ENCODE measurements around the gene PLCB4.

The PLCB4 gene

GRCh38 chr20:9458138-9458796 lies 389.4 kb downstream of the PLCB4 start:
- TF ChIP-seq CTCF (IDR thresholded peaks at IDR 0.05; ENCODE audit: extremely low read depth, insufficient read depth, missing control alignments) = peak; percentile 43
- in situ Hi-C loops (cut with MboI; ENCODE audit: low pct_unique_long_range_greater_than_20kb, low sequenced_read_pairs, unreplicated experiment) = no loop called here
- no peak for DNase-seq (ENCODE audit: low spot score)

GRCh38 chr20:9460518-9460917 lies 391.6 kb downstream of the PLCB4 start:
- no peak for DNase-seq (ENCODE audit: low spot score)
- TF ChIP-seq CTCF (IDR thresholded peaks at IDR 0.05; ENCODE audit: extremely low read depth, insufficient read depth, missing control alignments) = no peak
- in situ Hi-C loops (cut with MboI; ENCODE audit: low pct_unique_long_range_greater_than_20kb, low sequenced_read_pairs, unreplicated experiment) = no loop called here

GRCh38 chr20:9467995-9468394 lies 399.1 kb downstream of the PLCB4 start:
- peak; percentile 7 for DNase-seq (ENCODE audit: low spot score)
- TF ChIP-seq CTCF (IDR thresholded peaks at IDR 0.05; ENCODE audit: extremely low read depth, insufficient read depth, missing control alignments) = peak; percentile 52
- in situ Hi-C loops (cut with MboI; ENCODE audit: low pct_unique_long_range_greater_than_20kb, low sequenced_read_pairs, unreplicated experiment) = no loop called here

GRCh38 chr20:9474835-9475415 lies 406.0 kb downstream of the PLCB4 start:
- in situ Hi-C loops (cut with MboI; ENCODE audit: low pct_unique_long_range_greater_than_20kb, low sequenced_read_pairs, unreplicated experiment) = no loop called here
- no peak for DNase-seq (ENCODE audit: low spot score)
- TF ChIP-seq CTCF (IDR thresholded peaks at IDR 0.05; ENCODE audit: extremely low read depth, insufficient read depth, missing control alignments) = no peak

- in situ Hi-C loops (cut with MboI; ENCODE audit: low pct_unique_long_range_greater_than_20kb, low sequenced_read_pairs, unreplicated experiment) = no loop called here
- no peak for DNase-seq (ENCODE audit: low spot score)
- no peak for TF ChIP-seq CTCF (IDR thresholded peaks at IDR 0.05; ENCODE audit: extremely low read depth, insufficient read depth, missing control alignments)
These were observed 406.6 kb downstream of the PLCB4 start for GRCh38 chr20:9475456-9475855.

- TF ChIP-seq CTCF (IDR thresholded peaks at IDR 0.05; ENCODE audit: extremely low read depth, insufficient read depth, missing control alignments) = no peak
- in situ Hi-C loops (cut with MboI; ENCODE audit: low pct_unique_long_range_greater_than_20kb, low sequenced_read_pairs, unreplicated experiment) = no loop called here
- no peak for DNase-seq (ENCODE audit: low spot score)
These were observed 407.3 kb downstream of the PLCB4 start for GRCh38 chr20:9476174-9476573.

Data from GM13977 (cell line).